Type B pancreatic cell (in vitro differentiated cells): ENCODE data around the gene SPATA9. TPM values are rescaled to one million over a fixed set of nuclear protein-coding genes. Genes with fewer than 3 reads are reported as not detected.

Source experiments
- DNase-seq: peaks from one replicate; pipeline ENCODE4 v3.0.0; 2021; ENCODE audit warnings: mixed read lengths; ENCODE audit not compliant: unreplicated experiment; ENCODE audit errors: extremely low spot score
- H3K27ac Mint-ChIP-seq: 2 replicates; pipeline ENCODE4 v1.8.0; 2021; ENCODE audit warnings: mild to moderate bottlenecking, mixed read lengths
- H3K27me3 Mint-ChIP-seq: 2 replicates; pipeline ENCODE4 v1.8.0; 2021; ENCODE audit warnings: mixed read lengths
- H3K36me3 Mint-ChIP-seq: 2 replicates; pipeline ENCODE4 v1.8.0; 2021; ENCODE audit warnings: mixed read lengths
- H3K4me1 Mint-ChIP-seq: one replicate; pipeline ENCODE4 v1.8.0; 2021; ENCODE audit warnings: mixed read lengths; ENCODE audit not compliant: unreplicated experiment
- H3K4me3 Mint-ChIP-seq: 2 replicates; pipeline ENCODE4 v1.8.0; 2021; ENCODE audit warnings: mild to moderate bottlenecking, mixed read lengths
- H3K9me3 Mint-ChIP-seq: 2 replicates; pipeline ENCODE4 v1.8.0; 2021; ENCODE audit warnings: mixed read lengths
- CTCF ChIP-seq: fragments of 200-600 bp; sonication (generic); conservative IDR thresholded peaks from 2 replicates; pipeline ENCODE4 v1.5.0; 2021; ENCODE audit warnings: antibody characterized with exemption, mild to moderate bottlenecking
- total RNA-seq: library from RNA; stranded (reverse); gene quantifications from 2 replicates; pipeline ENCODE4 v1.2.1, GENCODE V29; 2021; ENCODE audit warnings: low replicate concordance

The SPATA9 gene
- total RNA-seq, 1 donor from 2014 or later, result 0.29 TPM

GRCh38 chr5:95664204-95664786 lies 18.5 kb downstream of the SPATA9 start:
- no peak for DNase-seq
- Mint-ChIP-seq H3K9me3 (no peaks in the 10 kb centered on the region), H3K36me3 (no peaks in the 10 kb centered on the region), H3K27me3 (no peaks in the 10 kb centered on the region), H3K4me1 (peaks cover 1% of the 10 kb centered on the region), H3K4me3 (no peak overlapping the region), H3K27ac (peak overlapping the region; percentile 14)
- peak; percentile 90 for TF ChIP-seq CTCF

GRCh38 chr5:95662946-95663345 lies 19.8 kb downstream of the SPATA9 start:
- no peaks in the 10 kb centered on the region for H3K27me3 Mint-ChIP-seq
- H3K4me3 Mint-ChIP-seq, result no peak overlapping the region
- no peaks in the 10 kb centered on the region for H3K36me3 Mint-ChIP-seq
- TF ChIP-seq CTCF, result no peak
- H3K9me3 Mint-ChIP-seq, result no peaks in the 10 kb centered on the region
- H3K4me1 Mint-ChIP-seq, result no peaks in the 10 kb centered on the region
- no peak overlapping the region for H3K27ac Mint-ChIP-seq
- no peak for DNase-seq

- Mint-ChIP-seq H3K36me3 (no peaks in the 10 kb centered on the region), H3K9me3 (no peaks in the 10 kb centered on the region), H3K4me1 (no peaks in the 10 kb centered on the region), H3K27ac (no peak overlapping the region), H3K4me3 (no peak overlapping the region), H3K27me3 (no peaks in the 10 kb centered on the region)
- DNase-seq, result no peak
- TF ChIP-seq CTCF, result no peak
Measured at GRCh38 chr5:95660060-95660459, 22.7 kb downstream of the SPATA9 start.

GRCh38 chr5:95655575-95655974 lies 27.2 kb downstream of the SPATA9 start:
- no peaks in the 10 kb centered on the region for H3K27me3 Mint-ChIP-seq
- H3K36me3 Mint-ChIP-seq, result no peaks in the 10 kb centered on the region
- TF ChIP-seq CTCF, result no peak
- H3K9me3 Mint-ChIP-seq, result no peaks in the 10 kb centered on the region
- H3K27ac Mint-ChIP-seq, result no peak overlapping the region
- DNase-seq, result no peak
- H3K4me3 Mint-ChIP-seq, result no peak overlapping the region
- no peaks in the 10 kb centered on the region for H3K4me1 Mint-ChIP-seq

DNA sequence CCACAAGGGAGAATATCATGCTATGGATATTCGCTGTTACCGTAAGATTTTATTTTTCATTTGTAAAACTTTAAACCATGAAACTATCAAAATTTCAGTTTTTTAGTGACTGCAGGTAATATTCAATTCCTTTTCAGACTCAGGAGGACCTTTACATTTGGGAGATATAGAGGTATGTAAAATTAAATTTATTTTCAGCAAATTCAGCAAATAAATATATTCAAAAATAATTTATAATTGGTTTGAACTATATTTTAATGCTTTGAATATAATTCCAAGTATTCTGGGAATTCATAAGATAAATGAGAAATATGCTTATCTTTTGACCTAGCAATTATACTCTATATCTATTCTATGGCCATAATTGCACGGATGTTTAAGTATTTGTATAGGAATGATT lies 28.6 kb downstream of the SPATA9 start:
- TF ChIP-seq CTCF, result no peak
- H3K27me3 Mint-ChIP-seq, result no peaks in the 10 kb centered on the region
- H3K4me3 Mint-ChIP-seq, result no peak overlapping the region
- no peak overlapping the region for H3K27ac Mint-ChIP-seq
- no peaks in the 10 kb centered on the region for H3K4me1 Mint-ChIP-seq
- H3K9me3 Mint-ChIP-seq, result no peaks in the 10 kb centered on the region
- no peaks in the 10 kb centered on the region for H3K36me3 Mint-ChIP-seq
- DNase-seq, result no peak

DNA sequence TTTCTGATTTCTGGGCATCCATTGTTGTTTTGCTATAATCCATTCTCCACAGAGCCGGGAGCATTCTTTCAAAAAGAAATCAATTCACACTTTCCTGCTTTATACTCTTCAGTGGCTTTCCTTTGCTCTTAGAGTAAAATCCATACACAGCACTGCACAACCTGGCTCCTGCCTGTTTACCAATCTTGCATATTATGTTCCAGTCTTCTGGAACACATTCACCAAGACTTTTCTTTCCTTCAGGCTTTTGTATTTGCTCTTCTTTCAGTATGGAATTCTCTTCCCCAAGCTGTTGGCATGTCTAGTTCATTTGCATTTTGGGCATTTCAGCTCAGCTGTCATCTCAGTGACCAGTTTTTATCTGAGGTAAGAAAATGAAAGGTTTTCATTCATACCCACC lies 29.9 kb downstream of the SPATA9 start:
- Mint-ChIP-seq H3K4me3 (no peak overlapping the region), H3K9me3 (no peaks in the 10 kb centered on the region), H3K36me3 (no peaks in the 10 kb centered on the region), H3K4me1 (no peaks in the 10 kb centered on the region), H3K27me3 (no peaks in the 10 kb centered on the region), H3K27ac (no peak overlapping the region)
- DNase-seq, result no peak
- no peak for TF ChIP-seq CTCF
